ENCODE results near the gene CDK14. TPM values are rescaled to one million over a fixed set of nuclear protein-coding genes. Genes with fewer than 3 reads are reported as not detected.

CDK14 gene
- total RNA-seq, 1 donor from 2014 or later = 131 TPM

GRCh38 chr7:91140982-91141381, 544.9 kb downstream of the CDK14 start:
- H3K4me3 Mint-ChIP-seq (ENCODE audit: unreplicated experiment) = no peak overlapping the region
- TF ChIP-seq CTCF (IDR thresholded peaks at IDR 0.05) = no peak
- no peaks in the 10 kb centered on the region for H3K9me3 Mint-ChIP-seq (ENCODE audit: unreplicated experiment)

GRCh38 chr7:91142743-91143142, 546.6 kb downstream of the CDK14 start:
- Mint-ChIP-seq H3K9me3 (ENCODE audit: unreplicated experiment) (no peaks in the 10 kb centered on the region), H3K36me3 (ENCODE audit: unreplicated experiment) (peaks cover 1% of the 10 kb centered on the region), H3K27ac (ENCODE audit: unreplicated experiment) (no peak overlapping the region), H3K27me3 (ENCODE audit: unreplicated experiment) (no peaks in the 10 kb centered on the region), H3K4me1 (ENCODE audit: unreplicated experiment) (peaks cover 32% of the 10 kb centered on the region), H3K4me3 (ENCODE audit: unreplicated experiment) (no peak overlapping the region)
- DNase-seq (ENCODE audit: extremely low spot score, unreplicated experiment) = no peak
- no peak for TF ChIP-seq CTCF (IDR thresholded peaks at IDR 0.05)

More at GRCh38 chr7:91140982-91141381, 544.9 kb downstream of the CDK14 start:
- no peak for DNase-seq (ENCODE audit: extremely low spot score, unreplicated experiment)
- no peaks in the 10 kb centered on the region for H3K36me3 Mint-ChIP-seq (ENCODE audit: unreplicated experiment)
- H3K4me1 Mint-ChIP-seq (ENCODE audit: unreplicated experiment) = peaks cover 36% of the 10 kb centered on the region
- no peaks in the 10 kb centered on the region for H3K27me3 Mint-ChIP-seq (ENCODE audit: unreplicated experiment)
- H3K27ac Mint-ChIP-seq (ENCODE audit: unreplicated experiment) = no peak overlapping the region

GRCh38 chr7:91149341-91150246, 553.5 kb downstream of the CDK14 start:
- DNase-seq (ENCODE audit: extremely low spot score, unreplicated experiment) = no peak
- Mint-ChIP-seq H3K4me1 (ENCODE audit: unreplicated experiment) (no peaks in the 10 kb centered on the region), H3K4me3 (ENCODE audit: unreplicated experiment) (no peak overlapping the region), H3K36me3 (ENCODE audit: unreplicated experiment) (peaks cover 3% of the 10 kb centered on the region), H3K27me3 (ENCODE audit: unreplicated experiment) (no peaks in the 10 kb centered on the region), H3K27ac (ENCODE audit: unreplicated experiment) (no peak overlapping the region), H3K9me3 (ENCODE audit: unreplicated experiment) (no peaks in the 10 kb centered on the region)
- no peak for TF ChIP-seq CTCF (IDR thresholded peaks at IDR 0.05)

GRCh38 chr7:91151916-91152315, 555.8 kb downstream of the CDK14 start:
- no peaks in the 10 kb centered on the region for H3K9me3 Mint-ChIP-seq (ENCODE audit: unreplicated experiment)
- no peaks in the 10 kb centered on the region for H3K27me3 Mint-ChIP-seq (ENCODE audit: unreplicated experiment)
- H3K27ac Mint-ChIP-seq (ENCODE audit: unreplicated experiment) = no peak overlapping the region
- no peak overlapping the region for H3K4me3 Mint-ChIP-seq (ENCODE audit: unreplicated experiment)
- peaks cover 8% of the 10 kb centered on the region for H3K36me3 Mint-ChIP-seq (ENCODE audit: unreplicated experiment)
- TF ChIP-seq CTCF (IDR thresholded peaks at IDR 0.05) = no peak
- H3K4me1 Mint-ChIP-seq (ENCODE audit: unreplicated experiment) = peaks cover 2% of the 10 kb centered on the region
- no peak for DNase-seq (ENCODE audit: extremely low spot score, unreplicated experiment)

- Mint-ChIP-seq H3K27ac (ENCODE audit: unreplicated experiment) (no peak overlapping the region), H3K9me3 (ENCODE audit: unreplicated experiment) (no peaks in the 10 kb centered on the region), H3K36me3 (ENCODE audit: unreplicated experiment) (peaks cover 17% of the 10 kb centered on the region), H3K4me3 (ENCODE audit: unreplicated experiment) (no peak overlapping the region), H3K4me1 (ENCODE audit: unreplicated experiment) (peaks cover 10% of the 10 kb centered on the region), H3K27me3 (ENCODE audit: unreplicated experiment) (no peaks in the 10 kb centered on the region)
- TF ChIP-seq CTCF (IDR thresholded peaks at IDR 0.05) = no peak
- no peak for DNase-seq (ENCODE audit: extremely low spot score, unreplicated experiment)
Observed at GRCh38 chr7:91156316-91157185, 560.4 kb downstream of the CDK14 start.

Measured in osteocyte (in vitro differentiated cells).